ENCODE data around the gene FGF21. TPM values are rescaled to one million over a fixed set of nuclear protein-coding genes. Genes with fewer than 3 reads are reported as not detected.

Gene FGF21
- total RNA-seq, 4 donors from 2014 or later = not detected

DNA sequence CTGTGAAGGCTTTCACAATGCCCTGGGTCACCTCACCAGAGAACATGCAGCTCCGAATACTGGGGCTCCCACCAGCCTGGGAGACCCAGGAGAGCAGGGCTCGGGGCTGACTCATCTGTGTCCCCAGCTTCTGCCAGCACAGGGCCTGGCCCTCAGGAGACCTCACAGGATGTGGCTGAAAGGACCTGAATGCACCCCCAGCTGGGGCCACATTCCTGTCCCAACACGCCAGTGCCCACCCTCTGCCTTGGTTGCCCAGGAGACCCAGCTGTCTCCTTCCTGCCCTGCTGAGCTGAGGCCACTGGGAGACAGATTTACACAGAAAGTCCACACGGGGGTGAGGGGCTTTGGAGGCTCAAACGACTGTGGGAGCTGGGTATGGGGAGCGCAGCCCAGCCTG is 43.6 kb downstream of the FGF21 start:
- H3K9me3 ChIP-seq = no peaks in the 10 kb centered on the region
- no peak for TF ChIP-seq POLR2A (IDR thresholded peaks at IDR 0.05)
- TF ChIP-seq, protein P1, sequence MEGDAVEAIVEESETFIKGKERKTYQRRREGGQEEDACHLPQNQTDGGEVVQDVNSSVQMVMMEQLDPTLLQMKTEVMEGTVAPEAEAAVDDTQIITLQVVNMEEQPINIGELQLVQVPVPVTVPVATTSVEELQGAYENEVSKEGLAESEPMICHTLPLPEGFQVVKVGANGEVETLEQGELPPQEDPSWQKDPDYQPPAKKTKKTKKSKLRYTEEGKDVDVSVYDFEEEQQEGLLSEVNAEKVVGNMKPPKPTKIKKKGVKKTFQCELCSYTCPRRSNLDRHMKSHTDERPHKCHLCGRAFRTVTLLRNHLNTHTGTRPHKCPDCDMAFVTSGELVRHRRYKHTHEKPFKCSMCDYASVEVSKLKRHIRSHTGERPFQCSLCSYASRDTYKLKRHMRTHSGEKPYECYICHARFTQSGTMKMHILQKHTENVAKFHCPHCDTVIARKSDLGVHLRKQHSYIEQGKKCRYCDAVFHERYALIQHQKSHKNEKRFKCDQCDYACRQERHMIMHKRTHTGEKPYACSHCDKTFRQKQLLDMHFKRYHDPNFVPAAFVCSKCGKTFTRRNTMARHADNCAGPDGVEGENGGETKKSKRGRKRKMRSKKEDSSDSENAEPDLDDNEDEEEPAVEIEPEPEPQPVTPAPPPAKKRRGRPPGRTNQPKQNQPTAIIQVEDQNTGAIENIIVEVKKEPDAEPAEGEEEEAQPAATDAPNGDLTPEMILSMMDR (IDR thresholded peaks at IDR 0.05) = no peak
- TF ChIP-seq EP300 (IDR thresholded peaks at IDR 0.05) = no peak
- no peak for TF ChIP-seq POLR2AphosphoS5 (IDR thresholded peaks at IDR 0.05)
- peaks cover 0 to 24% (median 14%) of the 10 kb centered on the region in 3 donors for H3K4me1 ChIP-seq
- no peak for ATAC-seq
- no CpG with 5 or more reads among the region's 6 CpGs for WGBS, 2 donors (ENCODE audit: low coverage in 1 of 2)
- peaks cover 0 to 58% of the 10 kb centered on the region in 2 donors for H3K36me3 ChIP-seq
- H3K27ac ChIP-seq = no peak overlapping the region
- H3K27me3 ChIP-seq = no peaks in the 10 kb centered on the region
- H3K4me3 ChIP-seq = no peak overlapping the region

DNA sequence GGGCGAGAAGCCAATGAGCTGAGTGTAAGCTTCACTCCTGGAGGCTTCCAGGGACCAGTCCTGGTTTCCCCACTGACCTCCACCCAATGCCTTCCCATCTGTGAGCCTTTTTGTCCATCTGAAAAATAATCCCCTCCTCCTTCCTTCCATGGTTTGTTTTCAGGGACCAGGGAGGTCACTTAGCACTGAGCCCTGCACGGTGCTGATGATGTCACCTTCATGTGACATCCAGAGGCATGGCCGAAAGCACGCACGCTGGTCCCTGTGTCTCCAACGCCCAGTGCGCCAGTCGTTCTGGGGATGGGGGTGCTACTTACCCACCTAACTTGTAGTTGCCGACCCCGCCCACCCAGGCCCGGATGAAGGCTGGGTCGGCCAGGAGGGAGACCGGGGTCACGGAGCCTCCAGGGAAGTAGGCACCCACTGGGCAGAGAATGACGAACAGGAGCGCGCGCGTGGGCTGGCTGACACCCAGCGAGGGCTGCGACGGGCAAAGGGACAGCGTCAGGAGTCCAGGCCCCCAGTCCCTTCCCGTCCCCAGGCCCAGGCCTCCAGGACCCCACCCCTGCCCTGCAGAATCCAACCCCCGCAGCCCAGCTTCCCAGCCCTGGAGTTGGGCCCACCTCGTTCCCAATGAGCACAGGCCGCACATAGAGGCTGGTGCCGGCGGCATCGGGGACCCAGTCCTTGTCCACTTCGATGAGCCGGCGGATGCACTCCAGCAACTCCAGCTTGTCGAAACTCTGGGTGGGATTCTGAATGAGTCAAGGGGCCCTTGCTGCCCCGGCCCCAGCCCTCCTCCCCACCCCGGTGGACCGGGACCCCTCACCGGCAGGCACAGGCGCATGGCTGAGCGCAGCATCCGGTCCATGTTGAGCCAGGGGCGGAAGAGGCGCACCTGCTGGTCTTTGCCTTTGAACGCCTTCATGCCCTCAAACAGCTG is 44.3 kb downstream of the FGF21 start:
- no peak for ATAC-seq
- Histone ChIP-seq H3K36me3 (peaks cover 0 to 63% of the 10 kb centered on the region in 2 donors), H3K4me3 (no peak overlapping the region), H3K27ac (no peak overlapping the region), H3K27me3 (no peaks in the 10 kb centered on the region), H3K9me3 (no peaks in the 10 kb centered on the region), H3K4me1 (peaks cover 0 to 21% (median 11%) of the 10 kb centered on the region in 3 donors)
- WGBS, 2 donors (ENCODE audit: low coverage in 1 of 2) = 63 to 93% methylated on average over 3 to 4 of the region's 44 CpGs
- TF ChIP-seq POLR2AphosphoS5 (IDR thresholded peaks at IDR 0.05) (no peak), EP300 (IDR thresholded peaks at IDR 0.05) (no peak)

DNA sequence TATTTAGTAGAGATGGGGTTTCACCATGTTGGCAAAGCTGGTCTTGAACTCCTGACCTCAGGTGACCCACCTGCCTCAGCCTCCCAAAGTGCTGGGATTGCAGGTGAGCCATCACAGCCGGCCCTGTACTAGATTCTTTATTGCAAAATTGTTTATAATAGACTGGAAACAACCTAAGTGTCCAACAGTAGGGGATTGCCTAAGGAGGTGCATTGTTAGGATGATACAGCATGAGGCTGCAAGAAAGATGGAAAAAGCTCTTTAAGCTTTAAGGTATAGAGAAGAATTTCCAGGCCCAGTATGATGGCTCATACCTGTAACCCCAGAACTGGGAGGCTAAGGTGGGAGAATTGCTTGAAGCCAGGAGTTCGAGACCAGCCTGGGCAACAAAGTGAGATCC is 47.3 kb downstream of the FGF21 start:
- no peak overlapping the region for H3K4me3 ChIP-seq
- H3K4me1 ChIP-seq = peaks cover 0 to 10% (median 0%) of the 10 kb centered on the region in 3 donors
- peaks cover 0 to 71% of the 10 kb centered on the region in 2 donors for H3K36me3 ChIP-seq
- no peak for ATAC-seq
- no peaks in the 10 kb centered on the region for H3K27me3 ChIP-seq
- H3K9me3 ChIP-seq = no peaks in the 10 kb centered on the region
- WGBS, 2 donors (ENCODE audit: low coverage in 1 of 2) = 80 to 100% methylated on average over 1 of the region's 2 CpGs
- TF ChIP-seq EP300 (IDR thresholded peaks at IDR 0.05) = no peak
- TF ChIP-seq POLR2AphosphoS5 (IDR thresholded peaks at IDR 0.05) = no peak
- TF ChIP-seq POLR2A (IDR thresholded peaks at IDR 0.05) = no peak
- TF ChIP-seq, protein P1 (IDR thresholded peaks at IDR 0.05) = no peak
- no peak overlapping the region for H3K27ac ChIP-seq

DNA sequence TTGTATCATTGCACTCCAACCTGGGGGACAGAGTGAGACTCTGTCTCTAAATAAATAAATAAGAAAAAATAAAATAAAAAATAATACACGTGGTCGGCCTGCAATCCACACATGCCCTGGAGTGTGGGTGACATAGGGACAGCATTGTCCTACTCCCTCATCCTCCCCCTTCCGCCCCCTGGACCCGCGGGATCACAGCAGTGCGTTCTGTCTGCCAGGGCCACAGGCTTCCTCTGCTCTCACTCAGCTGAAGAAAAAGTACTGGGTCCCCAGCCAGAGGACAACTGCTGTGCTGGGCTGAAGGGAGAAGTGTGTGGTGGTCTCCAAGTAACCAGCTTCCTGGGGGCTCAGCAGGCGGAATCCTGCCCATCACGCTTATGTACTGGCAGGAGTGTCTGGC is 49.2 kb downstream of the FGF21 start:
- H3K27me3 ChIP-seq = no peaks in the 10 kb centered on the region
- 67 to 79% methylated on average over 5 to 7 of the region's 8 CpGs for WGBS, 2 donors (ENCODE audit: low coverage in 1 of 2)
- peaks cover 0 to 25% (median 0%) of the 10 kb centered on the region in 3 donors for H3K4me1 ChIP-seq
- TF ChIP-seq POLR2A (IDR thresholded peaks at IDR 0.05) (no peak), EP300 (IDR thresholded peaks at IDR 0.05) (no peak), POLR2AphosphoS5 (IDR thresholded peaks at IDR 0.05) (no peak)
- TF ChIP-seq, protein P1 (IDR thresholded peaks at IDR 0.05) = no peak
- no peak overlapping the region for H3K4me3 ChIP-seq
- peaks cover 0 to 59% of the 10 kb centered on the region in 2 donors for H3K36me3 ChIP-seq
- no peaks in the 10 kb centered on the region for H3K9me3 ChIP-seq
- no peak overlapping the region for H3K27ac ChIP-seq
- no peak for ATAC-seq

DNA sequence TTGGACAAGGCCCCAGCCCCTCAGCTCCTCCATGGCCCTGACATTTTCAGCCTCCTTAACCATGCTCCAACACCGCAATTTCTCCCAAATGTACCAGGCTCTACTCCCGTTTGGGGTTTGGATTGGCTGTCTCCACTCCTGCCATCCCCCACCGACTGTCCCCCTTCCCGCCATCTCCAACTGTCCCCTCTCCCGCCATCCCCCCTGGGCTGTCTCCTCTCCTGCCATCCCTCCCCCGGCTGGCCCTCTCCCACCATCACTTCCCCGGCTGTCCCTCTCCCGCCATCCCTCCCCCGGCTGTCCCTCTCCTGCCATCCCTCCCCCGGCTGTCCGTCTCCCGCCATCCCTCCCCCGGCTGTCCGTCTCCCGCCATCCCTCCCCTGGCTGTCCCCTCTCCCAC is 50.1 kb downstream of the FGF21 start:
- peaks cover 0 to 49% of the 10 kb centered on the region in 2 donors for H3K36me3 ChIP-seq
- no peaks in the 10 kb centered on the region for H3K9me3 ChIP-seq
- no peak for ATAC-seq
- TF ChIP-seq, protein P1 (IDR thresholded peaks at IDR 0.05) = no peak
- TF ChIP-seq EP300 (IDR thresholded peaks at IDR 0.05) (no peak), POLR2A (IDR thresholded peaks at IDR 0.05) (no peak), POLR2AphosphoS5 (IDR thresholded peaks at IDR 0.05) (no peak)
- H3K4me3 ChIP-seq = no peak overlapping the region
- H3K4me1 ChIP-seq = peaks cover 0 to 35% (median 3%) of the 10 kb centered on the region in 3 donors
- no peak overlapping the region for H3K27ac ChIP-seq
- WGBS, 2 donors (ENCODE audit: low coverage in 1 of 2) = 76 to 84% methylated on average over 4 to 8 of the region's 15 CpGs
- no peaks in the 10 kb centered on the region for H3K27me3 ChIP-seq

Measured in gastroesophageal sphincter (tissue), 4 donors.